ENCODE results near the gene CCDC9.
"Not testable (repeated sequence)": the region's sequence is repeated elsewhere in the genome, so short reads cannot be mapped to it uniquely, and the experiment has no call there.

CCDC9 gene

GRCh38 chr19:47258895-47259555 is 2.7 kb downstream of the CCDC9 start:
- in situ Hi-C loops (cut with MboI; ENCODE audit: low sequenced_read_pairs) = no loop called here

- in situ Hi-C loops (cut with MboI; ENCODE audit: low sequenced_read_pairs) = no loop called here
Observed at GRCh38 chr19:47260476-47260875, 4.2 kb downstream of the CCDC9 start.

GRCh38 chr19:47261946-47262793 is 5.8 kb downstream of the CCDC9 start:
- in situ Hi-C loops (cut with MboI; ENCODE audit: low sequenced_read_pairs) = not testable (repeated sequence)

GRCh38 chr19:47264629-47265028 is 8.3 kb downstream of the CCDC9 start:
- in situ Hi-C loops (cut with MboI; ENCODE audit: low sequenced_read_pairs) = no loop called here

- in situ Hi-C loops (cut with MboI; ENCODE audit: low sequenced_read_pairs) = no loop called here
Observed at GRCh38 chr19:47266401-47266941, 10.1 kb downstream of the CCDC9 start.

- in situ Hi-C loops (cut with MboI; ENCODE audit: low sequenced_read_pairs) = no loop called here
Observed at GRCh38 chr19:47267350-47267759, 11.0 kb downstream of the CCDC9 start.

GRCh38 chr19:47268028-47268427 is 11.7 kb downstream of the CCDC9 start:
- in situ Hi-C loops (cut with MboI; ENCODE audit: low sequenced_read_pairs) = no loop called here

- in situ Hi-C loops (cut with MboI; ENCODE audit: low sequenced_read_pairs) = no loop called here
Observed at GRCh38 chr19:47269596-47269995, 13.3 kb downstream of the CCDC9 start.

- in situ Hi-C loops (cut with MboI; ENCODE audit: low sequenced_read_pairs) = no loop called here
Observed at GRCh38 chr19:47270408-47270807, 14.1 kb downstream of the CCDC9 start.

GRCh38 chr19:47271949-47272348 is 15.6 kb downstream of the CCDC9 start:
- in situ Hi-C loops (cut with MboI; ENCODE audit: low sequenced_read_pairs) = no loop called here

GRCh38 chr19:47272448-47273312 is 16.4 kb downstream of the CCDC9 start:
- in situ Hi-C loops (cut with MboI; ENCODE audit: low sequenced_read_pairs) = no loop called here

GRCh38 chr19:47273313-47274070 is 17.2 kb downstream of the CCDC9 start:
- in situ Hi-C loops (cut with MboI; ENCODE audit: low sequenced_read_pairs) = no loop called here

- in situ Hi-C loops (cut with MboI; ENCODE audit: low sequenced_read_pairs) = no loop called here
Observed at GRCh38 chr19:47274071-47274890, 18.0 kb downstream of the CCDC9 start, which contains the start of gene INAFM1. TSS of gene INAFM1 (plus strand) at chr19:47274885. CDS start at chr19:47274920, 35 bp downstream.

GRCh38 chr19:47274891-47275761 is 18.8 kb downstream of the CCDC9 start:
- in situ Hi-C loops (cut with MboI; ENCODE audit: low sequenced_read_pairs) = loop anchor here (25.0 kb wide), 1 partner anchor 437 kb away; the partner anchor contains the start of gene EHD2

GRCh38 chr19:47275791-47276461 is 19.6 kb downstream of the CCDC9 start:
- in situ Hi-C loops (cut with MboI; ENCODE audit: low sequenced_read_pairs) = loop anchor here (25.0 kb wide), 1 partner anchor 436 kb away; the partner anchor contains the start of gene EHD2

- in situ Hi-C loops (cut with MboI; ENCODE audit: low sequenced_read_pairs) = loop anchor here (25.0 kb wide), 1 partner anchor 436 kb away; the partner anchor contains the start of gene EHD2
Observed at GRCh38 chr19:47276513-47276912, 20.2 kb downstream of the CCDC9 start.

- in situ Hi-C loops (cut with MboI; ENCODE audit: low sequenced_read_pairs) = loop anchor here (25.0 kb wide), 1 partner anchor 432 kb away; the partner anchor contains the start of gene EHD2
Observed at GRCh38 chr19:47280183-47280797, 24.0 kb downstream of the CCDC9 start.

All from HL-60/S4 treated with phorbol 12-myristate 13-acetate at 8.2 ng/mL for 4 days and 3 days (cell line).